ENCODE measurements around the gene TRMT2A. TPM values are rescaled to one million over a fixed set of nuclear protein-coding genes. Genes with fewer than 3 reads are reported as not detected.
"Not testable (repeated sequence)": the region's sequence is repeated elsewhere in the genome, so short reads cannot be mapped to it uniquely, and the experiment has no call there.

TRMT2A gene, protein sequence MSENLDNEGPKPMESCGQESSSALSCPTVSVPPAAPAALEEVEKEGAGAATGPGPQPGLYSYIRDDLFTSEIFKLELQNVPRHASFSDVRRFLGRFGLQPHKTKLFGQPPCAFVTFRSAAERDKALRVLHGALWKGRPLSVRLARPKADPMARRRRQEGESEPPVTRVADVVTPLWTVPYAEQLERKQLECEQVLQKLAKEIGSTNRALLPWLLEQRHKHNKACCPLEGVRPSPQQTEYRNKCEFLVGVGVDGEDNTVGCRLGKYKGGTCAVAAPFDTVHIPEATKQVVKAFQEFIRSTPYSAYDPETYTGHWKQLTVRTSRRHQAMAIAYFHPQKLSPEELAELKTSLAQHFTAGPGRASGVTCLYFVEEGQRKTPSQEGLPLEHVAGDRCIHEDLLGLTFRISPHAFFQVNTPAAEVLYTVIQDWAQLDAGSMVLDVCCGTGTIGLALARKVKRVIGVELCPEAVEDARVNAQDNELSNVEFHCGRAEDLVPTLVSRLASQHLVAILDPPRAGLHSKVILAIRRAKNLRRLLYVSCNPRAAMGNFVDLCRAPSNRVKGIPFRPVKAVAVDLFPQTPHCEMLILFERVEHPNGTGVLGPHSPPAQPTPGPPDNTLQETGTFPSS
- total RNA-seq: 10 to 100 TPM; 71.8 to 75.2 TPM

GRCh38 chr22:20116951-20117632, at the start of gene TRMT2A:
Gene TRMT2A, minus strand, starts transcription at chr22:20117226. Its CDS starts 320 bp downstream, at chr22:20116906.
- POLR2A ChIA-PET: interaction anchor here (0.9 to 5.5 kb wide), 15 partner anchors 10 to 392 kb away, joined by 3 to 56 read pairs (median 5); partner anchors contain the start of genes MED15, TANGO2 and ZDHHC8
- peaks cover 59% of the 10 kb centered on the region for H3K36me3 Mint-ChIP-seq (ENCODE audit: low read depth)
- DNase-seq: peak; percentile 98
- peak within 1 kb of the TSS; percentile 86 for H3K4me3 Mint-ChIP-seq
- H3K27ac Mint-ChIP-seq: peak within 1 kb of the TSS; percentile 90
- H3K9me3 Mint-ChIP-seq: no peaks in the 10 kb centered on the region
- H3K27me3 Mint-ChIP-seq: no peaks in the 10 kb centered on the region
- peaks cover 51% of the 10 kb centered on the region for H3K4me1 Mint-ChIP-seq
- CTCF ChIA-PET: interaction anchor here (1.6 to 2.2 kb wide), 2 partner anchors 13 to 16 kb away, joined by 8 to 11 read pairs; no protein-coding TSS in a partner anchor

DNA sequence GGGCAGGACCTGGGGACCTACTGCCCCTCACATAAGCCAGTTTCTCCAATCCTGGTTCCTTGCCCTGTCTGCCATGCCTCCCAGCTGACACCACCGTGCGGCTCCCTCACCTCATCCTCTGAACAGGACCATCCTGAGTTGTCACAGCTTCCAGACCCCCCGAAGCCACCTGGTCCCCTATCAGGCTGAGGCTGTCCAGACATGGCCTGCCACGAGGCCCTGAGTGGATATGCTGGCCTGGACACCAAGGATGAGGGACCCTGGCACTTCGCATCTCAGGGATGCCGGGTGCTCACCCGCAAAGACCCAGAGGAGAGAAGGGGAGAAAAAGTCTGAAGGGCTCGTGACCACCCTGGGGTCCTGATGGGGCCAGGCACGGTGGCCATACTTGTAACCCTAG, 49.7 kb upstream of the TRMT2A start:
- H3K4me1 Mint-ChIP-seq: no peaks in the 10 kb centered on the region
- no peak overlapping the region for H3K4me3 Mint-ChIP-seq
- H3K27ac Mint-ChIP-seq: no peak overlapping the region
- POLR2A ChIA-PET: no interaction called here
- CTCF ChIA-PET: no interaction called here
- H3K9me3 Mint-ChIP-seq: peaks cover 3% of the 10 kb centered on the region
- no peaks in the 10 kb centered on the region for H3K27me3 Mint-ChIP-seq
- peaks cover 2% of the 10 kb centered on the region for H3K36me3 Mint-ChIP-seq (ENCODE audit: low read depth)
- no peak for DNase-seq

- POLR2A ChIA-PET: no interaction called here
- CTCF ChIA-PET: no interaction called here
- Mint-ChIP-seq H3K4me3 (no peak overlapping the region), H3K4me1 (no peaks in the 10 kb centered on the region), H3K9me3 (peaks cover 3% of the 10 kb centered on the region), H3K36me3 (ENCODE audit: low read depth) (peaks cover 2% of the 10 kb centered on the region), H3K27me3 (no peaks in the 10 kb centered on the region), H3K27ac (no peak overlapping the region)
- no peak for DNase-seq
These were observed 48.9 kb upstream of the TRMT2A start for GRCh38 chr22:20165913-20166312.

DNA sequence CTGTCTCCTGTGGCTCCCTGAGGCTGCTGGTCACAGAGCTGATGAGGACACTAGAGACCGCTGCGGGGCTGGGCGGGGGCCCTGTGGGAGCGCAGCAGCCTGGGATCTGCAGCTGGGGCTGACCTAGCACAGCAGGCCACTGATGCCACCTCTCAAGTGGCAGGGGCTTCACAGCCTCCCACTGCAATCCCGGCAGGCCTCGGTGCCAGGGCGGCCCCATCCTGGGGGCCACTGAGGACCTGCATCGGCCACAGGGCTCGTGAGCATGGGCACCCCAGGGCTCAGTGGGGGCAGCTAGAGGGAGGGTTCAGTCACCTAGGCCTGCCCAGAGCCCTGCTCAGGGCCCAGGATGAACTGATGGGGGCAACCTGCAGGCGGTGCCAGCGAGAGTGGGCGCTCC, 48.4 kb upstream of the TRMT2A start:
- ChIA-PET POLR2A (no interaction called here), CTCF (no interaction called here)
- no peaks in the 10 kb centered on the region for H3K27me3 Mint-ChIP-seq
- H3K27ac Mint-ChIP-seq: no peak overlapping the region
- no peaks in the 10 kb centered on the region for H3K4me1 Mint-ChIP-seq
- DNase-seq: no peak
- peaks cover 2% of the 10 kb centered on the region for H3K36me3 Mint-ChIP-seq (ENCODE audit: low read depth)
- peaks cover 3% of the 10 kb centered on the region for H3K9me3 Mint-ChIP-seq
- no peak overlapping the region for H3K4me3 Mint-ChIP-seq

GRCh38 chr22:20164863-20165262, 47.8 kb upstream of the TRMT2A start:
- Mint-ChIP-seq H3K27ac (no peak overlapping the region), H3K4me3 (no peak overlapping the region), H3K27me3 (no peaks in the 10 kb centered on the region), H3K9me3 (peaks cover 3% of the 10 kb centered on the region), H3K36me3 (ENCODE audit: low read depth) (peaks cover 2% of the 10 kb centered on the region), H3K4me1 (no peaks in the 10 kb centered on the region)
- DNase-seq: no peak
- ChIA-PET CTCF (no interaction called here), POLR2A (no interaction called here)

DNA sequence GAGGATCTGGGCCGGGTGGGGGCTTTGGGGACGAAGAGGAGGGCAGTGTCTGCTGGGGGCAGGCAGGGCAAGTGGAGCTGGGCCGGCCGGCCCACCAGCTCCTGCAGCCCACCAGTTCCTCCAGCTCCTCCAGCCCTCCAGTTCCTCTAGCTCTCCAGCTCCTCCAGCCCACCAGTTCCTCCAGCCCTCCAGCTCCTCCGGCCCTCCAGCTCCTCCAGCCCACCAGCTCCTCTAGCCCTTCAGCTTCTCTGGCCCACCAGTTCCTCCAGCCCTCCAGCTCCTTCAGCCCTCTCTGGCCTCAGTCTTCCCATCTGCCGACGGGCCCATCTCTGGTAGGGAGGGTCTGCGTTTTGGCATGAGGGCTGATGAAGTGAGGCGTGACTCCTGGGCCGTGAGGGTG, 43.0 kb upstream of the TRMT2A start:
- DNase-seq: no peak
- H3K27ac Mint-ChIP-seq: no peak overlapping the region
- H3K27me3 Mint-ChIP-seq: no peaks in the 10 kb centered on the region
- POLR2A ChIA-PET: no interaction called here
- CTCF ChIA-PET: interaction anchor here (1.0 kb wide), 1 partner anchor 126 kb away, joined by 3 read pairs; no protein-coding TSS in a partner anchor
- H3K4me3 Mint-ChIP-seq: no peak overlapping the region
- H3K4me1 Mint-ChIP-seq: no peaks in the 10 kb centered on the region
- peaks cover 2% of the 10 kb centered on the region for H3K36me3 Mint-ChIP-seq (ENCODE audit: low read depth)
- H3K9me3 Mint-ChIP-seq: peaks cover 3% of the 10 kb centered on the region

DNA sequence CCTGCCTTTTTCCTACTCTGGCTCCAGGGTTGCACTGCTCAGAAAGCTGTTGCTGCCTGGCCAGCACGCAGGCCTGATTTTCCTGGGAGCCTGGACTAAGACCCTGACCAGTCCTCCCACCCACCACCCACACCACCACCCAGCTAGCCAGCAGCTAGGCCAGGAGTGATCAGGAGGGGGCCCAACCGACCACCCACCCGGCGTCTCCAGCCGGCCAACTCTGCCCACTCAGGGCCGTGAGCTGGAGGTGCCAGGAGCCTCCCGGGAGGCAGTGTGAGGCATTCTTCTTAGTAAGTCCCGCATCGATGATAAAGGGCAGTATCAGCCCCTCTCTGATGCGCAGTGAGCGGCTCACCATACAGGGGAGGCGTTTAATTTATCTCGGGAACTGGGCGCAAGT, 42.5 kb upstream of the TRMT2A start:
- H3K27me3 Mint-ChIP-seq; H3K36me3 Mint-ChIP-seq (ENCODE audit: low read depth); H3K4me1 Mint-ChIP-seq; H3K4me3 Mint-ChIP-seq; POLR2A ChIA-PET; DNase-seq; H3K27ac Mint-ChIP-seq; H3K9me3 Mint-ChIP-seq: not testable (repeated sequence)
- CTCF ChIA-PET: interaction anchor here (1.0 kb wide), 1 partner anchor 127 kb away, joined by 3 read pairs; no protein-coding TSS in a partner anchor

- Mint-ChIP-seq H3K36me3 (ENCODE audit: low read depth) (no peaks in the 10 kb centered on the region), H3K4me3 (no peak overlapping the region), H3K4me1 (no peaks in the 10 kb centered on the region), H3K27me3 (no peaks in the 10 kb centered on the region), H3K9me3 (no peaks in the 10 kb centered on the region), H3K27ac (no peak overlapping the region)
- ChIA-PET CTCF (interaction anchor here (1.0 kb wide), 1 partner anchor 127 kb away, joined by 3 read pairs; no protein-coding TSS in a partner anchor), POLR2A (no interaction called here)
- no peak for DNase-seq
These were observed 42.0 kb upstream of the TRMT2A start for GRCh38 chr22:20159076-20159475.

GRCh38 chr22:20158391-20159036, 41.5 kb upstream of the TRMT2A start:
- no peaks in the 10 kb centered on the region for H3K27me3 Mint-ChIP-seq
- ChIA-PET CTCF (interaction anchor here (2.6 kb wide), 1 partner anchor 128 kb away, joined by 6 read pairs; no protein-coding TSS in a partner anchor), POLR2A (no interaction called here)
- H3K27ac Mint-ChIP-seq: no peak overlapping the region
- no peaks in the 10 kb centered on the region for H3K9me3 Mint-ChIP-seq
- no peaks in the 10 kb centered on the region for H3K4me1 Mint-ChIP-seq
- H3K4me3 Mint-ChIP-seq: no peak overlapping the region
- no peaks in the 10 kb centered on the region for H3K36me3 Mint-ChIP-seq (ENCODE audit: low read depth)
- DNase-seq: no peak

DNA sequence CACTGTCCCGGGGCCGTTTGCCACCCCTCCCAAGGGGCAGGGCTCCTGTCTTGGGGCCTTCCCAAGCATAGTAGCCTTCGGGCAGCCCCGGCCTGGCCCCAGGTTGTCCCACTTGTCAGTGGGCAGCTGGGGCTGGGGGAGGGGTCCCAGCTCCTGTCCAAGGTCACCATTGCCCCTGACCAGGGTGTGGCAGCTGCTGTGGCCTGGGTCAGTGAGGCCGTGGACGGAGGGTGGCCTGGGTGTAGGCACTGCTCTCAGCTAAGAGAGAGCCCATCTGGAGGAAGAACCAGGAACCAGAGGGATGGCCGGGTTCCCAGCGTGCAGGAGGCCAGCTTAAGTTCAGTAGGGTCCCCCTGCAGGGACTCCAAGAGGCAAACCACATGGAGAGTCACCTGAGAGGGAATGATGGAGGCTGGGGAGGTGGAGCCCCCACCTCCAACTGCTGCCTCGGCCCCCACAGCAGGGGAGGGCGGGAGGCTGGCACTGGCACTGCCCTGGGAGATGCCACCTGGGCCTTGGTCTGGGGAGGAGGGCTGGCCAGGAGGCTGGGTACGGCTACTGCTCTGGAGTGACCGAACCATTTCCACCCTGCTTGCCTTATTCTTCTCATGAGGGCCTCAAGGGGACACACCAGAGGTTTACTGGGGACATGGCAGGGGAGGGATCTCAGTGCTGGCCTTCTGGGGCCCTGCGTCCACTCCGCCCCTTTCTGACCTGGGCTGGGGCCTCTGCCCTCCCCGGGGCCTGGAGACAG, 40.6 kb upstream of the TRMT2A start:
- H3K36me3 Mint-ChIP-seq (ENCODE audit: low read depth): no peaks in the 10 kb centered on the region
- CTCF ChIA-PET: interaction anchor here (0.6 to 2.6 kb wide), 7 partner anchors 81 to 773 kb away, joined by 3 to 18 read pairs (median 5); partner anchors contain the start of gene DGCR6L
- H3K4me3 Mint-ChIP-seq: no peak overlapping the region
- H3K4me1 Mint-ChIP-seq: no peaks in the 10 kb centered on the region
- no peak for DNase-seq
- no peaks in the 10 kb centered on the region for H3K27me3 Mint-ChIP-seq
- POLR2A ChIA-PET: interaction anchor here (0.6 to 1.3 kb wide), 3 partner anchors 81 to 242 kb away, joined by 3 read pairs; no protein-coding TSS in a partner anchor
- H3K27ac Mint-ChIP-seq: no peak overlapping the region
- no peaks in the 10 kb centered on the region for H3K9me3 Mint-ChIP-seq

GRCh38 chr22:20156611-20157429, 39.8 kb upstream of the TRMT2A start:
- CTCF ChIA-PET: interaction anchor here (0.6 to 2.6 kb wide), 9 partner anchors 82 to 774 kb away, joined by 3 to 18 read pairs (median 4); partner anchors contain the start of gene DGCR6L
- POLR2A ChIA-PET: interaction anchor here (0.6 to 1.3 kb wide), 3 partner anchors 82 to 243 kb away, joined by 3 read pairs; no protein-coding TSS in a partner anchor
- peak; percentile 86 for DNase-seq
- Mint-ChIP-seq H3K9me3 (no peaks in the 10 kb centered on the region), H3K36me3 (ENCODE audit: low read depth) (no peaks in the 10 kb centered on the region), H3K27me3 (no peaks in the 10 kb centered on the region), H3K4me3 (no peak overlapping the region), H3K27ac (no peak overlapping the region), H3K4me1 (no peaks in the 10 kb centered on the region)
